Hindlimb muscle (tissue), 1 donor: ENCODE data around the gene NAALADL2. TPM values are rescaled to one million over a fixed set of nuclear protein-coding genes. Genes with fewer than 3 reads are reported as not detected.
"Not testable (repeated sequence)": the region's sequence is repeated elsewhere in the genome, so short reads cannot be mapped to it uniquely, and the experiment has no call there.

Source experiments
- DNase-seq: peaks from one replicate; pipeline ENCODE4 v3.0.0-alpha.2; 2013
- polyA plus RNA-seq: library from polyadenylated mRNA; unstranded; fragments of 120-200 nt; gene quantifications from one replicate; pipeline ENCODE4 v1.2.1, GENCODE V29; 2013; ENCODE audit not compliant: insufficient read length

Gene NAALADL2
- polyA plus RNA-seq, 1 donor = 5.5 TPM

GRCh38 chr3:175270866-175271265 is 411.7 kb downstream of the NAALADL2 start:
- DNase-seq = no peak

- DNase-seq = not testable (repeated sequence)
Measured at GRCh38 chr3:175271465-175271864, 412.3 kb downstream of the NAALADL2 start.

DNA sequence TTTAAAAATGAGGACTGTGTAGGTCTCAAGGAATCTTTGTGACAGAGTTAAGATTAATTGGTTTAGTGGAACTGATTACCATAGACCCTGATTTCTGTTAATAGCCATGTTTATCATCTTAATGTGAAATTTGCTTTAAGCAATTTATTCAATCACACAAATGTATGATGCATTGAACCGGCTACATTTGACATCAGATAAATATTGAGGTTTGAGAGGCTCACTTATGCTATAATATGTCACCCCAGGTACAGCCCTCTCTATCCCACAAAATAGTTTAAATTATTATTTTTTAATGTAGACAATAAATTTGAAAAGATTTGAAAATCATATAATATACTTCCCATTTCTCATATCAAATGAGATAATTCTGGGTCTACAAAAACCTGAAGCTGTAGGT is 413.3 kb downstream of the NAALADL2 start:
- no peak for DNase-seq

DNA sequence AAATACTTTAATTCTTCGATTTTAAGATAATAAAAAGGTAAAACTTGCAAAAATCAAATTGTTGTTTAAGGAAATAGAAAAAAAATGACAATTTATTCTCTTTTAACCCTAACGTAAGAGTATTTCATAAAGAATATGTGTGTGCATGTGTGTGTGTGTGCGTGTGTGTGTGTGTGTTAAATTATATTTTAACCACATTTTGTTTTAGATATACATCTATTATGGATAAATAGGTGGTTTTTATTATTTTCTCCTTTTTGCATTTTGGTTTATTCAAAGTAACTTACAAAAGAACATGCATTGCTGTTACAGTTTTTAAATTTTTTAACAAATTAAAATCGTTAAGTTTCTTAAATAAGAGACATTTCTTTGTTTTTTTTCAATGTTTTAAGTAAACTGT is 414.4 kb downstream of the NAALADL2 start:
- DNase-seq = no peak

- no peak for DNase-seq
Measured at GRCh38 chr3:175274056-175274455, 414.9 kb downstream of the NAALADL2 start.

- no peak for DNase-seq
Measured at GRCh38 chr3:175274474-175275218, 415.5 kb downstream of the NAALADL2 start.

DNA sequence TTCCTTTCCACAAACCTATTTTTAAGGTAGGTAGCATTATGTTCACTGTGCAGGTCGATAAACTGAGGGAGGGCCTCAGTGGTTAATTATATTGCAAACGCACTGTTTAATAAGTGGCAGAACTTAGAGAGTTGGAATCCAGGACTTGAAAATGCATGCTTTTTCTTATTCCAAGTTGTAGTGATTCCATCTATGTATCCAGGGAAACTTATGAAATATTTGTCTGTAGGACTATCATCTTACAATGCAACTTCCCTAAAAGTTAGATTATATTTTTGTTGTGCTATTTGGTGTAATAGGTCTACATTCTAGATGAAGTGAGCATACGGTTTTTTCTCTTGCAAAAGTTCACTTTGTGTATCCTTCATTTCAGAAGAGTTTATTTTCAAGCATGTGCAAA is 419.5 kb downstream of the NAALADL2 start:
- peak; percentile 38 for DNase-seq

GRCh38 chr3:175279457-175279856 is 420.3 kb downstream of the NAALADL2 start:
- DNase-seq = no peak

DNA sequence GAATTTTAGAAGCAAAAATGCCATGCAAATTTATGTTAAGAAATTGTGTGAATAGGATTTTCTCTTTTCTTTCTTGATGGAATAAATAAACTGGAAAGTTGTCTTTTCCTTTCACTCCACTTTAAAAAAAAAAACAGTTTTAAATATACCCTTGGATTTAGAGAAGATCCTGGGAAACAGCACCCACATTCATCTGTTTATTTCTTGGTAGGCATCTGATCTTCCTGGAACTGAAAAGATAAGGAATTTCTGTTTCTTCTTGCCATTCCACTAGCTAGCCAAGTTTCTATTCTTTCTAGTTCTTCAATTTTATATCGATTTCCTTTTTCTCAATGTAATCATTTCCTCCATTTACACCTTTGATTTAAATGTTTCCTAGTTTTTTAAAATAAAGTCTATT is 420.8 kb downstream of the NAALADL2 start:
- DNase-seq = no peak

DNA sequence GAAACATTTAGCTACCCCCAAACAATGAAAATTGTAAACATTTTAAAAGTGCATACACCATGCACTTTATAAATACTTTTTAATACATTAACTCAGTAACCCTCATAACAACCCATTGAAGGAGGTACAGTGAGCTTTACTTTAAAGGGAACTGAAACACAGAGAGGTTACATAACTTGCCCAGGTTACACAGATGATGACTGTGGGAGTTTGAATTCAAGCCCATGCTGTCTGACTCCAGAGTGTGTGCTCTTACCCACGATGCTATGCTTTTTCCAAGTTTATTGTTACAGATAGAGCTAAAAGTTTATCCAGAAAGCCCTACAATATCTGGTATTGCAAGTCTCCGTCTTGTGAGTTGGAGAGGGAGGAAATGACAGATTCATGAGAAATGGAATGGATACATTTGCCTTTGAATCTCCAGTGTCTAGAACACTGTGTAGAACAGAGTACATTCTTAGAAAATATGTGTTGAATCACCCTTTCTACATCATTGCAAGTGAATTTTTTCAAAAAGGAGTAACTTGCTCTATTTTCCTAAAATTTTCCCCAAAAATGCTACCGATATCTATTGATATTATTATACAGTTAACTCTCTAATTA is 428.3 kb downstream of the NAALADL2 start:
- no peak for DNase-seq

GRCh38 chr3:175288621-175289020 is 429.5 kb downstream of the NAALADL2 start:
- no peak for DNase-seq

DNA sequence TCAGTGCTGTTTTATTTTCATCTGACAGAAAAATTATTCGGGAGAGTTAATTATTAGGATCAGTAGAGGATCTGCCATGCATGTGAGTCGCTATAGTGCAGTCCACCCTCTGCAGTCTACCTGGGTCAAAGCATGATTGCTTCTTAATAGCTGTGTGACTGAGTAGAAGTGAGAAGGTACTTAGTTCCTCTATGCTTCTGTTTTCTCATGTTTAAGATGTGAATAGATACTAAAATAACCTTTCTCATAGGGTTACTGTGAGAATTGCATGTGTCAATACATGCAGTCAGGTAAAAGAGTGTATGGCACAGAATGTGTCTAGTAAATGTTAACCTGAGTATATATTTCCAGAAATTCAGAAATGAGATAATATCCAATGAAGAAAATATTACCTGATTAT is 435.7 kb downstream of the NAALADL2 start:
- DNase-seq = no peak

GRCh38 chr3:175295248-175296130 is 436.4 kb downstream of the NAALADL2 start:
- no peak for DNase-seq

DNA sequence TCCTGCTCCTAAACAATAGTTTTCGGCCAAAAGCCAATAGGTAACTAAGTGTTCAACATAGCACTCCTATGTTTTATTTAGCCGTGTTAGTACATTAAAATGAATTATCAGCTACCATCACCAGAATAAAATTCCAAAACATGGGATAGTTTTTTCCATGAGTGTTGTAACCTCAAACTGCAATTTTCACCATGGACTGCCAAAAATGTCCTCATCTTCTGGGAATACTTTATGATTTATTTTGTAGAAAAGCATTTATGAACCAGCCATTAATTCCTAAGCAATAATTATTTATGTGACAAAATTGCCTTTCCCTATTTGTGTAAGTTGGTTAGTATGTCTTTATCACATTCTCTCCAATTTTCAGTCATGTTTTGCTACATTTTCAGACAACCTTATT is 438.1 kb downstream of the NAALADL2 start:
- DNase-seq = no peak

GRCh38 chr3:175301741-175302140 is 442.6 kb downstream of the NAALADL2 start:
- DNase-seq = no peak

DNA sequence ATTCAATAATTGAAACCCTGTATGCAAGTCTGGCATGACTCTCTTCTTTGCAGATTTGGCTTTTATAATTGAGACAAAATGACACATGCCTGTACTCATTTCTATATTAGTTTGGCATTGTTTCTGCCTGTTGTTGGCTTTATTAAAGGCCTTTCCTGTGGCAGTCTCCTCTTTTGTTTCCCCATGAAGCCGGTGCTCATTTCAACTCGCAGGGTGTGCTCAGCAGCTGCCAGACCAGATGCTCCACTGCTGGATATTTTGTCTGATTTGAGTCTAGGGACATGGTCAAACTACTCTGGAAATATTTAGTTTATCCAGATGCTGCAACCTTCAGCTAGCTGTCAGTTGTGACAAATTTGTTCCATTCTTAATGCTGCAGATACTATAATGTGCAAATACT is 445.3 kb downstream of the NAALADL2 start:
- DNase-seq = peak; percentile 85

DNA sequence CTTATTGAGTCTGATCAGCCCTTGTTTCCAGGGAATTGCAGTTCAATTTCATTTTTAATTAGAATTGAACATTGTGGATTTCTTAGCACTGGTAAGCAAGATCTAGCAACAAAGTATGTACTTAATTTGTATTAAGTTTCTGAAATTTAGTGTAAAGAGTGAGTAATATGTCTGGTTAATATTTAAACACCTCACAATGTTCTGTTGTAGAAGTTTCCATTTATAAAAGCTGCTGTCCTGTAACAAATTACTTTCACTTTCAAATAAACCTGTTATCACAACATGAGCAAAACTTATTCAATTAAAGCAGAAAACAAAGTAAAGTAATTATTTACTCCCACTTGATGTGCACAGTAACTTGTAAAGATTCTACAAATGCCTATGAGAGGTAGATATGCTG is 448.5 kb downstream of the NAALADL2 start:
- DNase-seq = no peak

GRCh38 chr3:175308097-175308496 is 449.0 kb downstream of the NAALADL2 start:
- DNase-seq = no peak

DNA sequence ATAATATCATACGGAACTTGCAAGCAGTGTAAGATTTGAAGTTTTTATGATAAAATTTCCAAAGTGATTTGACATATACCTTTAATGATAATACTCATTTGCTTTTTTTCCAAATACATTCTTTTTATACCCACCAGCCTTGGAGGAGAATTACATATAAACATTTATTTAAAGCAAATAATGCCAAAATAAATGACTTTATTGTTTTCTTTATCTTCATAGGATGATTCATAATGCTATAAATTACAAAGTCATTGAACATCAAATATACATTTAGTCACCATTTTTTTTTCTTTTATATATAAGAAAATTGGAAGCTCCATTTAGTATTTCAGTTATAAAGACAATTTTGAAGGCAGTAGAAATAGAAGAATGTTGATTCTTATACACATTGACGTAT is 450.9 kb downstream of the NAALADL2 start:
- no peak for DNase-seq

DNA sequence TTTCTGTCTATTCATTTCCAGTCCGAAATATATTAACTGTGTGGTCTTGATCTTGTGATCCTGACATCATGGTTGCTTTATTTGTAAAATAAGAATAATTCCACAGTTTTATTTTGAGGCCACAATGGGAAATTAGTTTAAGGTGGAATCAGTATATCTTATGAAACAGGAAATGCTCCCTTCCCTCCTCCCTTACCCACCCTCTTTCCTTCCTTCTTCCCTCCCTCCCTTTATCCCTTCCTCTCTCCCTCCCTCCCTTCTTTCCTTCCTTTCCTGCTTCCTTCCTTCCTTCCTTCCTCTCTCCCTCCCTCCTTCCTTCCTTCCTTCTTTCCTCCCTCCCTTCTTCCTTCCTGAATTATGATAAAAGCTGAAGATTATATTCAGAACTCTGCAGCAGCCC is 452.3 kb downstream of the NAALADL2 start:
- no peak for DNase-seq

DNA sequence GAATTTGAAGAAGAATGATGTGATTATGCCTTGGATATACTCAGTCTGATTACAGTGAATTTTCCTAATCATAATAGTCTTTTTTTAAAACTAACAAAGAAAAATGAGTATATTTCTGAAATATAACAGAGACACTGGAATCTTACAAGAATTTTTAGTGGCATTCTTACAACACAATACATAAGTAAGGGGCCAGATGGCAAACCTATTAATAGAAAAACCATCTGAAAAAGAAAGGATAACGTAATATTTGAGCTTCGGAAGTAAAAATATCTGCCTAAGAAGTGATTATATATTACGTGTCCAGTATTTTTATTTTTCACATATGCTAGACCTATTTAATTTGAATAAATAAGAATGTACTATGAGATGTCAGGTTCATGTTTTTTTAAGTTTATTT is 452.8 kb downstream of the NAALADL2 start:
- no peak for DNase-seq

GRCh38 chr3:175312791-175313190 is 453.7 kb downstream of the NAALADL2 start:
- DNase-seq = no peak

DNA sequence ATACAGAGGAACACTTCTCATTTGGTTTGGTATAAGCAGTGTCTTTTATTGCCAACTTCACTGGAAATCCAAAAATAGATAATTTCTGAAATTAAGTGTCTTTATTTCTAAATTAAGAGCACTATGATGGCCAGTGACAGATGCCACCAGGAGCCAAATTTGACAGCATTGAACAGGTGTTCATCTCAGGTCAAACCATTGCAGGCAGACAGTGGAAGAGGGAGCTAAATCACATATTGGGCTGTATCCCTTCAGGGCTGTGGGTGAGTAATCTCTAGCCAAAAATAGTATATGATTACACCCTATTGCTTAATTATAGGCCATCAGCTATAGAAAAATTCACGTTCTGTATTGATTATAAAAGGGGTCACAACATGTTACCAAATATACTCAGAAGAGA is 457.7 kb downstream of the NAALADL2 start:
- no peak for DNase-seq

DNA sequence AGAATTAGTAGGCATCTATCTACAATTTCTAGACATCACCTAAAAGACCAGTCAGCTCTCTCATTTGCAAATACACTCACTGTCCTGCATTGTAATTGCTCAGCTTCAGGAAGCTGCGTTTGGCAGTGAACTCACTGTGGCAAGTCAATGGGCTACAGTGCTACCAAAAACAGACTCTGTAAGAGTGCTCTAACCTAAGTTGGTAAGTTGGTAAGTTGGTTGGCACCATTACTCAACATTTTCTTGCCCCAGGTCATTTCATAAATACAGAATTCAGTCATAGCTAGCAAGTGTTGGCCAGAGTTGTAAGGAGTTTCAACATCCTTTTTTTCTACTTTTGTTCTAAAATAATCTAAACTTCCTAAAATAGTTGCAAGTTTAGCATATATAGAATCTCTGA is 466.3 kb downstream of the NAALADL2 start:
- no peak for DNase-seq
